Urothelium cell line (cell line): ENCODE data around the gene ZNF407.
"Not testable (repeated sequence)": the region's sequence is repeated elsewhere in the genome, so short reads cannot be mapped to it uniquely, and the experiment has no call there.

Source experiments
- DNase-seq: peaks from one replicate; pipeline ENCODE4 v3.0.0; 2011; ENCODE audit warnings: low spot score, mixed read lengths
- FAIRE-seq: peaks from 2 replicates; lab custom pipeline; 2011; peaks lifted over from hg19 to GRCh38; lab: Jason Lieb, UNC

Gene ZNF407

GRCh38 chr18:75081486-75081885, 483.8 kb downstream of the ZNF407 start:
- no peak for DNase-seq
- FAIRE-seq = no peak

- FAIRE-seq = no peak
- no peak for DNase-seq
These were observed 485.5 kb downstream of the ZNF407 start for GRCh38 chr18:75083131-75083530.

GRCh38 chr18:75083761-75084160, 486.1 kb downstream of the ZNF407 start:
- DNase-seq (no peak), FAIRE-seq (no peak)

GRCh38 chr18:75085676-75086075, 488.0 kb downstream of the ZNF407 start:
- not testable (repeated sequence) for FAIRE-seq, DNase-seq

GRCh38 chr18:75086494-75087034, 488.9 kb downstream of the ZNF407 start:
- DNase-seq = no peak
- peak; percentile 97 for FAIRE-seq

- FAIRE-seq = no peak
- DNase-seq = no peak
These were observed 489.7 kb downstream of the ZNF407 start for GRCh38 chr18:75087119-75088020.

GRCh38 chr18:75088021-75088506, 490.4 kb downstream of the ZNF407 start:
- FAIRE-seq (no peak), DNase-seq (no peak)

- no peak for DNase-seq
- FAIRE-seq = no peak
These were observed 491.0 kb downstream of the ZNF407 start for GRCh38 chr18:75088622-75089211.

- DNase-seq = no peak
- FAIRE-seq = no peak
These were observed 492.2 kb downstream of the ZNF407 start for GRCh38 chr18:75089748-75090327.

GRCh38 chr18:75090336-75090735, 492.7 kb downstream of the ZNF407 start:
- FAIRE-seq = no peak
- no peak for DNase-seq

- DNase-seq = no peak
- no peak for FAIRE-seq
These were observed 500.0 kb downstream of the ZNF407 start for GRCh38 chr18:75097491-75098225.

- no peak for DNase-seq
- FAIRE-seq = no peak
These were observed 503.4 kb downstream of the ZNF407 start for GRCh38 chr18:75100832-75101630.

GRCh38 chr18:75101916-75102315, 504.2 kb downstream of the ZNF407 start:
- DNase-seq (no peak), FAIRE-seq (no peak)

GRCh38 chr18:75104029-75104428, 506.4 kb downstream of the ZNF407 start:
- not testable (repeated sequence) for FAIRE-seq, DNase-seq

- DNase-seq = no peak
- no peak for FAIRE-seq
These were observed 506.8 kb downstream of the ZNF407 start for GRCh38 chr18:75104483-75104882.

GRCh38 chr18:75105551-75106254, 508.0 kb downstream of the ZNF407 start:
- FAIRE-seq (no peak), DNase-seq (no peak)

- FAIRE-seq (no peak), DNase-seq (no peak)
These were observed 509.1 kb downstream of the ZNF407 start for GRCh38 chr18:75106746-75107145.

GRCh38 chr18:75107196-75107930, 509.7 kb downstream of the ZNF407 start:
- FAIRE-seq (no peak), DNase-seq (no peak)

GRCh38 chr18:75107931-75108276, 510.2 kb downstream of the ZNF407 start:
- DNase-seq = no peak
- no peak for FAIRE-seq
